ENCODE results near the gene TTC1. TPM values are rescaled to one million over a fixed set of nuclear protein-coding genes. Genes with fewer than 3 reads are reported as not detected.
"Not testable (repeated sequence)": the region's sequence is repeated elsewhere in the genome, so short reads cannot be mapped to it uniquely, and the experiment has no call there.

TTC1 gene
- total RNA-seq, result 10 to 100 TPM; 50.1 to 51.6 TPM

- CTCF ChIA-PET, result interaction anchor here (0.7 to 6.9 kb wide), 7 partner anchors 12 to 596 kb away, joined by 3 to 58 read pairs (median 5); no protein-coding TSS in a partner anchor
- POLR2A ChIA-PET, result interaction anchor here (0.6 to 1.7 kb wide), 9 partner anchors 8 to 841 kb away, joined by 3 to 9 read pairs (median 3); partner anchors contain the start of genes PWWP2A and SLU7
- peak; percentile 99 for ATAC-seq
- Mint-ChIP-seq H3K27ac (peak within 1 kb of the TSS; percentile 97), H3K4me1 (ENCODE audit: low read depth) (peaks cover 22% of the 10 kb centered on the region), H3K27me3 (ENCODE audit: low read depth) (no peaks in the 10 kb centered on the region), H3K4me3 (peak within 1 kb of the TSS; percentile 94), H3K9me3 (ENCODE audit: insufficient read depth) (no peaks in the 10 kb centered on the region), H3K36me3 (ENCODE audit: low read depth) (peaks cover 21% of the 10 kb centered on the region)
- DNase-seq, result peak; percentile 97
These were observed at the start of gene TTC1 for GRCh38 chr5:160008877-160009590. TTC1 (plus strand) TSS chr5:160009139; CDS start chr5:160010529, 1,390 bp downstream.

- ChIA-PET POLR2A (no interaction called here), CTCF (no interaction called here)
- ATAC-seq, result no peak
- peaks cover 14% of the 10 kb centered on the region for H3K27me3 Mint-ChIP-seq (ENCODE audit: low read depth)
- no peak for DNase-seq
- H3K4me3 Mint-ChIP-seq, result no peak overlapping the region
- no peaks in the 10 kb centered on the region for H3K36me3 Mint-ChIP-seq (ENCODE audit: low read depth)
- no peaks in the 10 kb centered on the region for H3K4me1 Mint-ChIP-seq (ENCODE audit: low read depth)
- no peaks in the 10 kb centered on the region for H3K9me3 Mint-ChIP-seq (ENCODE audit: insufficient read depth)
- H3K27ac Mint-ChIP-seq, result no peak overlapping the region
These were observed 47.5 kb upstream of the TTC1 start for GRCh38 chr5:159961176-159962160.

GRCh38 chr5:159962214-159962613, 46.7 kb upstream of the TTC1 start:
- ChIA-PET POLR2A (interaction anchor here (0.6 kb wide), 1 partner anchor 676 kb away, joined by 3 read pairs; no protein-coding TSS in a partner anchor), CTCF (interaction anchor here (1.3 kb wide), 1 partner anchor 25 kb away, joined by 8 read pairs; no protein-coding TSS in a partner anchor)
- Mint-ChIP-seq H3K36me3 (ENCODE audit: low read depth) (no peaks in the 10 kb centered on the region), H3K9me3 (ENCODE audit: insufficient read depth) (no peaks in the 10 kb centered on the region), H3K4me1 (ENCODE audit: low read depth) (no peaks in the 10 kb centered on the region), H3K27ac (no peak overlapping the region), H3K27me3 (ENCODE audit: low read depth) (peaks cover 20% of the 10 kb centered on the region), H3K4me3 (no peak overlapping the region)
- no peak for ATAC-seq
- no peak for DNase-seq

GRCh38 chr5:159963935-159964334, 45.0 kb upstream of the TTC1 start:
- Mint-ChIP-seq H3K27me3 (ENCODE audit: low read depth) (peaks cover 32% of the 10 kb centered on the region), H3K36me3 (ENCODE audit: low read depth) (no peaks in the 10 kb centered on the region), H3K27ac (no peak overlapping the region), H3K9me3 (ENCODE audit: insufficient read depth) (no peaks in the 10 kb centered on the region), H3K4me1 (ENCODE audit: low read depth) (no peaks in the 10 kb centered on the region), H3K4me3 (no peak overlapping the region)
- POLR2A ChIA-PET, result no interaction called here
- no peak for ATAC-seq
- no peak for DNase-seq
- CTCF ChIA-PET, result interaction anchor here (0.9 kb wide), 1 partner anchor 30 kb away, joined by 3 read pairs; no protein-coding TSS in a partner anchor

- no peak overlapping the region for H3K4me3 Mint-ChIP-seq
- ATAC-seq, result no peak
- H3K9me3 Mint-ChIP-seq (ENCODE audit: insufficient read depth), result no peaks in the 10 kb centered on the region
- H3K36me3 Mint-ChIP-seq (ENCODE audit: low read depth), result no peaks in the 10 kb centered on the region
- ChIA-PET POLR2A (no interaction called here), CTCF (interaction anchor here (1.3 kb wide), 1 partner anchor 648 kb away, joined by 4 read pairs; no protein-coding TSS in a partner anchor)
- H3K27ac Mint-ChIP-seq, result no peak overlapping the region
- no peaks in the 10 kb centered on the region for H3K4me1 Mint-ChIP-seq (ENCODE audit: low read depth)
- peak; percentile 29 for DNase-seq
- peaks cover 35% of the 10 kb centered on the region for H3K27me3 Mint-ChIP-seq (ENCODE audit: low read depth)
These were observed 43.7 kb upstream of the TTC1 start for GRCh38 chr5:159965031-159965837.

- ATAC-seq; H3K27ac Mint-ChIP-seq; H3K36me3 Mint-ChIP-seq (ENCODE audit: low read depth); CTCF ChIA-PET; DNase-seq; H3K9me3 Mint-ChIP-seq (ENCODE audit: insufficient read depth); POLR2A ChIA-PET; H3K4me1 Mint-ChIP-seq (ENCODE audit: low read depth); H3K4me3 Mint-ChIP-seq: not testable (repeated sequence)
- H3K27me3 Mint-ChIP-seq (ENCODE audit: low read depth), result peaks cover 37% of the 10 kb centered on the region
These were observed 43.2 kb upstream of the TTC1 start for GRCh38 chr5:159965838-159966128.

- ChIA-PET POLR2A (no interaction called here), CTCF (no interaction called here)
- ATAC-seq (no peak), DNase-seq (no peak)
- Mint-ChIP-seq H3K27me3 (ENCODE audit: low read depth) (peaks cover 60% of the 10 kb centered on the region), H3K36me3 (ENCODE audit: low read depth) (no peaks in the 10 kb centered on the region), H3K4me1 (ENCODE audit: low read depth) (peaks cover 9% of the 10 kb centered on the region), H3K4me3 (no peak overlapping the region), H3K9me3 (ENCODE audit: insufficient read depth) (no peaks in the 10 kb centered on the region), H3K27ac (no peak overlapping the region)
These were observed 39.0 kb upstream of the TTC1 start for GRCh38 chr5:159969966-159970365.

GRCh38 chr5:159971038-159971437, 37.9 kb upstream of the TTC1 start:
- no peak for DNase-seq
- Mint-ChIP-seq H3K36me3 (ENCODE audit: low read depth) (no peaks in the 10 kb centered on the region), H3K4me1 (ENCODE audit: low read depth) (peaks cover 9% of the 10 kb centered on the region), H3K9me3 (ENCODE audit: insufficient read depth) (no peaks in the 10 kb centered on the region), H3K4me3 (no peak overlapping the region), H3K27me3 (ENCODE audit: low read depth) (peaks cover 60% of the 10 kb centered on the region), H3K27ac (no peak overlapping the region)
- ChIA-PET POLR2A (no interaction called here), CTCF (no interaction called here)
- no peak for ATAC-seq

GRCh38 chr5:159971514-159971913, 37.4 kb upstream of the TTC1 start:
- POLR2A ChIA-PET, result no interaction called here

GRCh38 chr5:159971931-159972461, 36.9 kb upstream of the TTC1 start:
- DNase-seq, result no peak
- H3K9me3 Mint-ChIP-seq (ENCODE audit: insufficient read depth), result no peaks in the 10 kb centered on the region
- H3K27me3 Mint-ChIP-seq (ENCODE audit: low read depth), result peaks cover 53% of the 10 kb centered on the region
- POLR2A ChIA-PET, result no interaction called here
- peak; percentile 57 for ATAC-seq
- no peak overlapping the region for H3K4me3 Mint-ChIP-seq
- H3K27ac Mint-ChIP-seq, result no peak overlapping the region
- peaks cover 9% of the 10 kb centered on the region for H3K4me1 Mint-ChIP-seq (ENCODE audit: low read depth)
- CTCF ChIA-PET, result no interaction called here
- H3K36me3 Mint-ChIP-seq (ENCODE audit: low read depth), result no peaks in the 10 kb centered on the region

More at GRCh38 chr5:159971514-159971913, 37.4 kb upstream of the TTC1 start:
- ATAC-seq (no peak), DNase-seq (no peak)
- peaks cover 9% of the 10 kb centered on the region for H3K4me1 Mint-ChIP-seq (ENCODE audit: low read depth)
- H3K4me3 Mint-ChIP-seq, result no peak overlapping the region
- no peaks in the 10 kb centered on the region for H3K9me3 Mint-ChIP-seq (ENCODE audit: insufficient read depth)
- H3K27ac Mint-ChIP-seq, result no peak overlapping the region
- H3K36me3 Mint-ChIP-seq (ENCODE audit: low read depth), result no peaks in the 10 kb centered on the region
- H3K27me3 Mint-ChIP-seq (ENCODE audit: low read depth), result peaks cover 56% of the 10 kb centered on the region
- CTCF ChIA-PET, result no interaction called here

- ATAC-seq (no peak), DNase-seq (no peak)
- Mint-ChIP-seq H3K27me3 (ENCODE audit: low read depth) (peaks cover 52% of the 10 kb centered on the region), H3K4me3 (peak overlapping the region; percentile 44), H3K27ac (no peak overlapping the region), H3K36me3 (ENCODE audit: low read depth) (no peaks in the 10 kb centered on the region), H3K4me1 (ENCODE audit: low read depth) (peaks cover 9% of the 10 kb centered on the region), H3K9me3 (ENCODE audit: insufficient read depth) (no peaks in the 10 kb centered on the region)
- POLR2A ChIA-PET, result no interaction called here
- CTCF ChIA-PET, result no interaction called here
These were observed 36.2 kb upstream of the TTC1 start for GRCh38 chr5:159972538-159973362.

Data from activated CD8-positive, alpha-beta T cell treated with anti-CD3 and anti-CD28 coated beads, Interleukin-2, amount 10 ng/mL, durations not matched to agents 7 days and 5 days (primary cell).